ENCODE measurements around the gene RILPL2.
"Not testable (repeated sequence)": the region's sequence is repeated elsewhere in the genome, so short reads cannot be mapped to it uniquely, and the experiment has no call there.

The RILPL2 gene

GRCh38 chr12:123382684-123383083 lies 53.8 kb downstream of the RILPL2 start:
- no peak for DNase-seq (ENCODE audit: low spot score)

GRCh38 chr12:123379391-123379790 lies 57.1 kb downstream of the RILPL2 start:
- DNase-seq (ENCODE audit: low spot score) = no peak

DNA sequence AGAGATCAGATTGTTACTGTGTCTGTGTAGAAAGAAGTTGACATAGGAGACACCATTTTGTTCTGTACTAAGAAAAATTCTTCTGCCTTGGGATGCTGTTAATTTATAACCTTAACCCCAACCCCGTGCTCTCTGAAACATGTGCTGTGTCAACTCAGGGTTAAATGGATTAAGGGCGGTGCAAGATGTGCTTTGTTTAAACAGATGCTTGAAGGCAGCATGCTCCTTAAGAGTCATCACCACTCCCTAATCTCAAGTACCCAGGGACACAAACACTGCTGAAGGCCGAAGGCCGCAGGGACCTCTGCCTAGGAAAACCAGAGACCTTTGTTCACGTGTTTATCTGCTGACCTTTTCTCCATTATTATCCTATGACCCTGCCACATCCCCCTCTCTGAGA lies 64.1 kb downstream of the RILPL2 start:
- DNase-seq (ENCODE audit: low spot score) = not testable (repeated sequence)

DNA sequence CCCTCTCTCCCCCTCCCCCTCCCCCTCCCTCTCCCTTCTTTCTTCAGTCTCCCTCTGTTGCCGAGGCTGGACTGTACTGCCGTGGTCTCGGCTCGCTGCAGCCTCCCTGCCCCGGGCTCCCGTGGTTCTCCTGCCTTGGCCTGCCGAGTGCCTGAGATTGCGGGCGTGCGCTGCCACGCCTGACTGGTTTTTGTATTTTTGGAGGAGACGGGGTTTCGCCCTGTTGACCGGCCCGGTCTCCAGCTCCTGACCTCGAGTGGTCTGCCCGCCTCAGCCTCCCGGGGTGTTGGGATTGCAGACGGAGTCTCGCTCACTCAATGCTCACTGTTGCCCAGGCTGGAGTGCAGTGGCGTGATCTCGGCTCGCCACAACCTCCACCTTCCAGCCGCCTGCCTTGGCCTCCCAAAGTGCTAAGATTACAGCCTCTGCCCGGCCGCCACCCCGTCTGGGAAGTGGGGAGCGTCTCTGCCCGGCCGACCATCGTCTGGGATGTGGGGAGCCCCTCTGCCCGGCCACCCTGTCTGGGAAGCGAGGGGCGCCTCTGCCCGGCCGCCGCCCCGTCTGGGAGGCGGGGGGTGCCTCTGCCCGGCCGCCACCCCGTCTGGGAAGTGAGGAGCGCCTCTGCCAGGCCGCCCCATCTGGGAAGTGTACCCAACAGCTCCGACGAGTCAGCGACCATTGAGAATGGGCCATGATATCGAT lies 64.7 kb downstream of the RILPL2 start:
- DNase-seq (ENCODE audit: low spot score) = not testable (repeated sequence)

DNA sequence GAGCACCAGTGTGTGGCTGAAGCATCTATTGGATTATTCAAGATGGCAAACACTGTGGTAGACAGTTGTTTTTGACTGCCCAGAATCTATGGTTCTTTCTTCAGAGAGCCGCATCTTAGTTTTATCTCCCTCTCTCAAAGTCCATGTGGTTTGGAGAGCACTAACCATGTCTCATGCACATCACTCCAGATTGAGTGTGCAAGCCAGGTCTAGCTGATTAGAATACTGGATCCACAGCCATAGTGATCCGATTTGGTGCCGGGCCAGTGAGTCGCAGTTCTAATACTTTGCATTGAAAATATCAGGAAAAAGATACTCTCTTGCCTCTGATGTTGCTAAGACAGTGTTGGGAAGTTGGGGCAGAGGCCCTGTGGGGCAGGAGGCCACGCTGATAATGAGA lies 67.3 kb downstream of the RILPL2 start:
- no peak for DNase-seq (ENCODE audit: low spot score)

- DNase-seq (ENCODE audit: low spot score) = not testable (repeated sequence)
Measured at GRCh38 chr12:123368431-123368830, 68.1 kb downstream of the RILPL2 start.

DNA sequence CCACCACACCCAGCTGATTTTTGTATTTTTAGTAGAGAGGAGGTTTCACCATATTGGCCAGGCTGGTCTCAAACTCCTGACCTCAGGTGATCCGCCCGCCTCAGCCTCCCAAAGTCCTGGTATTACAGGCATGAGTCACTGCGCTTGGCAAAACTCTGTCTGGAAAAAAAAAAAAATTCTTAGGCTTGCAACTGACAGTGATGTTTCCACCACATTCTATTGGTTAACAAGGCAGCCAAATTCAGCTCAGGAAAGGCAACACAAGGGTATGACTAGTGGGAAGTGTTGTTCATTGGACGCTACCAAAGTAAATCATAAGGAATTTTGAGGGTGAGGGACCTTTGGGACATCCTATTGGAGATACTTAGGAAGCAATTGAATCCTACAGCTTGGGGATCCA lies 69.0 kb downstream of the RILPL2 start:
- DNase-seq (ENCODE audit: low spot score) = no peak

All from ecto neural progenitor cell (in vitro differentiated cells).